Measurements from ENCODE around the gene ACVR1B. TPM values are rescaled to one million over a fixed set of nuclear protein-coding genes. Genes with fewer than 3 reads are reported as not detected.

ACVR1B gene
- total and polyA plus RNA-seq, 2 of the 8 experiments (the other 6 are each of a cell fraction or from before 2014, with no cell fraction given) = 16.0 to 19.2 TPM

- Histone ChIP-seq H3K79me2 (ENCODE audit: control insufficient read depth in 1 of 2, insufficient read depth in 2 of 2, low read length in 2 of 2) (peaks cover 0 to 20% of the 10 kb centered on the region in 2 experiments; a peak in 2 of 4 replicates), H2AK5ac (ENCODE audit: low read depth, low read length) (no peak overlapping the region), H3K27ac (ENCODE audit: low read depth, low read length) (no peak overlapping the region), H2BK12ac (ENCODE audit: low read depth, low read length) (no peak overlapping the region), H3K23me2 (ENCODE audit: low read depth, low read length) (no peaks in the 10 kb centered on the region; the same call in 1 of the 2 replicates), H3K79me1 (ENCODE audit: low read depth, low read length) (no peaks in the 10 kb centered on the region), H3K56ac (replicated peaks; ENCODE audit: insufficient read length, low read depth, low read length) (no peak overlapping the region), H3K4me1 (replicated peaks in 1 of 4; ENCODE audit: control insufficient read depth in 3 of 4, insufficient read depth in 4 of 4, low read length in 3 of 4) (peaks cover 0 to 4% (median 1%) of the 10 kb centered on the region in 4 experiments; a peak in 1 of 7 replicates), H3K23ac (ENCODE audit: insufficient read length) (no peak overlapping the region), H4K91ac (replicated peaks; ENCODE audit: insufficient read length, low read length) (no peak overlapping the region), H3K9me3 (ENCODE audit: insufficient read depth in 2 of 2, low read depth in 1 of 2, low read length in 1 of 2) (no peaks in the 10 kb centered on the region; a peak in 1 of 4 replicates), H2BK15ac (ENCODE audit: low read length) (no peak overlapping the region), H3K4me2 (ENCODE audit: insufficient read depth in 1 of 2, low read depth in 2 of 2, low read length in 2 of 2) (no peak overlapping the region), H3K4me3 (ENCODE audit: extremely low read depth in 1 of 4, insufficient read depth in 2 of 4, low read depth in 3 of 4, low read length in 4 of 4) (no peak overlapping the region), H3K18ac (ENCODE audit: extremely low read depth, low read length) (no peak overlapping the region), H3K36me3 (ENCODE audit: control insufficient read depth in 2 of 4, insufficient read depth in 4 of 4, low read length in 3 of 4) (peaks cover 0 to 7% (median 0%) of the 10 kb centered on the region in 4 experiments; a peak in 2 of 8 replicates), H4K20me1 (replicated peaks in 1 of 2; ENCODE audit: control insufficient read depth in 1 of 2, insufficient read depth in 2 of 2, low read length in 2 of 2) (peaks cover 1 to 11% of the 10 kb centered on the region in 2 experiments), H2BK5ac (ENCODE audit: low read depth, low read length) (no peak overlapping the region), H3K4ac (replicated peaks; ENCODE audit: insufficient read length, low read depth, low read length) (no peak overlapping the region), H3K27me3 (replicated peaks in 1 of 4; ENCODE audit: control insufficient read depth in 3 of 4, extremely low read depth in 1 of 4, insufficient read depth in 3 of 4, low read length in 3 of 4) (no peaks in the 10 kb centered on the region), H2AFZ (ENCODE audit: low read length) (no peak overlapping the region), H2BK120ac (replicated peaks; ENCODE audit: low read depth, low read length) (no peak overlapping the region), H3K9ac (replicated peaks in 1 of 4; ENCODE audit: extremely low read depth in 1 of 4, low read depth in 3 of 4, low read length in 3 of 4) (no peak overlapping the region), H4K5ac (ENCODE audit: insufficient read length, low read depth, low read length) (no peak overlapping the region), H2BK20ac (ENCODE audit: low read length) (no peak overlapping the region), H3K14ac (ENCODE audit: insufficient read length) (no peak overlapping the region), H4K8ac (ENCODE audit: extremely low read depth, insufficient read depth, low read length) (no peak overlapping the region)
- FAIRE-seq = no peak
- 93% methylated on average over 4 of the region's 4 CpGs; no CpG with 5 or more reads in 1 of the 2 experiments for WGBS, 2 experiments (ENCODE audit: extremely low coverage in 1 of 2, insufficient coverage in 1 of 2, insufficient read length in 1 of 2, insufficient replicate concordance in 2 of 2, low coverage in 1 of 2, low lambda C conversion rate in 2 of 2, missing lambda C conversion rate in 1 of 2)
- ChIA-PET POLR2A (ENCODE audit: partially characterized antibody) (no interaction called here), CTCF (ENCODE audit: partially characterized antibody) (interaction anchor here (2.6 kb wide), 1 partner anchor 60 kb away, joined by 10 read pairs; no protein-coding TSS in a partner anchor)
- no peak for DNase-seq (ENCODE audit: low read depth in 1 of 2, low spot score in 2 of 2)
- TF ChIP-seq EP300 (IDR thresholded peaks at IDR 0.05; ENCODE audit: borderline replicate concordance in 1 of 2, low read depth in 2 of 2, low read length in 2 of 2) = no peak
- TF ChIP-seq POLR2A (IDR thresholded peaks at IDR 0.05; ENCODE audit: control extremely low read depth in 1 of 2, low read depth in 2 of 2, low read length in 2 of 2) = no peak
Observed at GRCh38 chr12:51963477-51963876, 12.0 kb downstream of the ACVR1B start.
